Prostate gland (tissue), 2 donors: ENCODE results near the gene S100A6. TPM values are rescaled to one million over a fixed set of nuclear protein-coding genes. Genes with fewer than 3 reads are reported as not detected.

Source experiments
- DNase-seq: peaks from one replicate; pipeline ENCODE4 v3.0.0-alpha.2; 2019; ENCODE audit warnings: low spot score
- H3K27ac ChIP-seq, 2 donors: fragments of 200-600 bp; sonication (generic); 2 replicates each; pipeline ENCODE4 v1.5.1; 2017 to 2019
- H3K27me3 ChIP-seq: fragments of 200-600 bp; sonication (generic); replicated peaks from 2 replicates; pipeline ENCODE4 v1.5.1; 2019; ENCODE audit not compliant: insufficient read depth
- H3K36me3 ChIP-seq, 2 donors: fragments of 200-600 bp; sonication (generic); 1 replicate in 1 of 2; 2 replicates in 1 of 2; pipeline versions ENCODE4 v1.5.1 to v1.8.1; 2017 to 2019
- H3K4me1 ChIP-seq: fragments of 200-600 bp; sonication (generic); replicated peaks from 2 replicates; pipeline ENCODE4 v1.5.1; 2019
- H3K4me3 ChIP-seq, 2 donors: fragments of 200-600 bp; sonication (generic); 2 replicates each; pipeline ENCODE4 v1.5.1; 2017 to 2019
- H3K9me3 ChIP-seq: fragments of 200-600 bp; sonication (generic); 2 replicates; pipeline ENCODE4 v1.5.1; 2017
- POLR2A ChIP-seq: fragments of 450-650 bp; IDR thresholded peaks from one replicate; pipeline ENCODE4 v1.6.1; 2016; ENCODE audit warnings: antibody characterized with exemption, mild to moderate bottlenecking
- POLR2AphosphoS5 ChIP-seq: sonication (generic); formaldehyde crosslinking; IDR thresholded peaks from one replicate; pipeline ENCODE4 v1.6.1; 2017; ENCODE audit warnings: antibody characterized with exemption
- WGBS: methylation state at CpG from one replicate; pipeline ENCODE4 v1.1.5; 2018; 5-methylcytosine and 5-hydroxymethylcytosine counted together
- intact Hi-C: fragments of 100-400 bp; cut with DNase I; formaldehyde crosslinking; loops from one replicate; pipeline ENCODE4 v1.14.2; 2022
- total RNA-seq, 2 donors: library from RNA; depleted of rRNA; stranded (reverse); fragments of >200 nt; gene quantifications; one replicate each; pipeline ENCODE4 v1.1.0, GENCODE V29; 2016
- TF ChIP-seq, protein P1 (sequence below), 4 experiments: fragments of 200-600 bp in 2 of 4; fragments of 450-650 bp in 2 of 4; sonication (generic) in 2 of 4; IDR thresholded peaks; 1 replicate in 3 of 4; 2 replicates in 1 of 4; pipeline ENCODE4 v1.5.1; 2016 to 2019; ENCODE audit warnings: antibody characterized with exemption in 4 of 4, mild to moderate bottlenecking in 2 of 4, moderate library complexity in 2 of 4

The S100A6 gene
- total RNA-seq, 2 donors from 2014 or later = 184 to 279 TPM

DNA sequence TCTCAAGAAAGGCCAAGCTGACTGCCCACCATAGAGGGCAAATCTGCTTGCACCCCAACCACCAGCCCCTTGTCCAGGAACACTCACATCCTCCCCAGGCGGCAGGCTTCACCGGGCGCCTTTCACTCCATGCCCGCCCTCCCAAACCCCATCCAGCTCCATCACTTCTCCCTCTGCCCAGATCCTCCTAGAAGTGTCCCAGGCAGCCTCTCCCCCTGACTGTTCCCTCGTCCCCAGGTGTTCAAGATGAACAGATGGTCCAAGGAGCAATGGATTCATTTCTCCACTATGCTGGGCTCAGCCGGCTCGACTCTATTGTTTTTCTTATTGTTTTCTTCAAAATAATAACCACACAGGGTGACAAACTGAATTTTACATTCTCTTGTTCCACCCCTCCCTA is 22.1 kb downstream of the S100A6 start:
- Histone ChIP-seq H3K9me3 (no peaks in the 10 kb centered on the region), H3K4me1 (no peaks in the 10 kb centered on the region), H3K36me3 (no peaks in the 10 kb centered on the region), H3K27ac (no peak overlapping the region), H3K4me3 (no peak overlapping the region), H3K27me3 (no peaks in the 10 kb centered on the region)
- 96% methylated on average over 7 of the region's 7 CpGs for WGBS
- no peak for DNase-seq
- intact Hi-C loops = loop anchor here (10.0 kb wide), 1 partner anchor 231 kb away; no protein-coding TSS in a partner anchor
- TF ChIP-seq POLR2A (no peak), POLR2AphosphoS5 (no peak)
- TF ChIP-seq, protein P1, sequence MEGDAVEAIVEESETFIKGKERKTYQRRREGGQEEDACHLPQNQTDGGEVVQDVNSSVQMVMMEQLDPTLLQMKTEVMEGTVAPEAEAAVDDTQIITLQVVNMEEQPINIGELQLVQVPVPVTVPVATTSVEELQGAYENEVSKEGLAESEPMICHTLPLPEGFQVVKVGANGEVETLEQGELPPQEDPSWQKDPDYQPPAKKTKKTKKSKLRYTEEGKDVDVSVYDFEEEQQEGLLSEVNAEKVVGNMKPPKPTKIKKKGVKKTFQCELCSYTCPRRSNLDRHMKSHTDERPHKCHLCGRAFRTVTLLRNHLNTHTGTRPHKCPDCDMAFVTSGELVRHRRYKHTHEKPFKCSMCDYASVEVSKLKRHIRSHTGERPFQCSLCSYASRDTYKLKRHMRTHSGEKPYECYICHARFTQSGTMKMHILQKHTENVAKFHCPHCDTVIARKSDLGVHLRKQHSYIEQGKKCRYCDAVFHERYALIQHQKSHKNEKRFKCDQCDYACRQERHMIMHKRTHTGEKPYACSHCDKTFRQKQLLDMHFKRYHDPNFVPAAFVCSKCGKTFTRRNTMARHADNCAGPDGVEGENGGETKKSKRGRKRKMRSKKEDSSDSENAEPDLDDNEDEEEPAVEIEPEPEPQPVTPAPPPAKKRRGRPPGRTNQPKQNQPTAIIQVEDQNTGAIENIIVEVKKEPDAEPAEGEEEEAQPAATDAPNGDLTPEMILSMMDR (IDR thresholded peaks at IDR 0.05) = no peak

DNA sequence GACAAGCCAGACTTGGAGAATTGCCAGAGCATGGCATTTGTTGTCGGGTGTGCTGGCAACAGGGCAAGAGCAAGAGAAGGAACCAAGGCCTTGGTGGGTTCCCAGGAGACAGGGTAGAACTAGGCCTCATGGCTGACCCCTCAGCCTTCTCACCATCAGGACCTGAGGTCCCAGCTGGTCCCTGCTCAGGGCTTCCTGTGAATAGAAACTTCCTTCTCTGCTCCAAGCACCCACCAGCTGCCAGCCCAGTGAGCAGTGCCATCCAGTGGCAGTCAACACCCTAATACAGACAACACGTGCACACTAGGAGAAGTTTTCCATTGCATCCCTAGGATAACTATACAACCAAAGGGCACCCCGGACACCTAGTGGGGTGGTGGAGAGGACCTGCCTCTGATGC is 22.8 kb downstream of the S100A6 start:
- Histone ChIP-seq H3K27me3 (no peaks in the 10 kb centered on the region), H3K27ac (no peak overlapping the region), H3K4me3 (no peak overlapping the region), H3K9me3 (no peaks in the 10 kb centered on the region), H3K36me3 (no peaks in the 10 kb centered on the region), H3K4me1 (no peaks in the 10 kb centered on the region)
- intact Hi-C loops = loop anchor here (10.0 kb wide), 1 partner anchor 232 kb away; no protein-coding TSS in a partner anchor
- DNase-seq = no peak
- WGBS = 66% methylated on average over 3 of the region's 3 CpGs
- TF ChIP-seq, protein P1 (IDR thresholded peaks at IDR 0.05) = no peak
- no peak for TF ChIP-seq POLR2A
- no peak for TF ChIP-seq POLR2AphosphoS5

GRCh38 chr1:153510984-153511410 is 24.8 kb downstream of the S100A6 start:
- TF ChIP-seq, protein P1 (IDR thresholded peaks at IDR 0.05) = peak; percentile 62 to 94 (median 80)
- TF ChIP-seq POLR2AphosphoS5 (peak; percentile 42), POLR2A (no peak)
- no peaks in the 10 kb centered on the region for H3K4me1 ChIP-seq
- H3K27me3 ChIP-seq = no peaks in the 10 kb centered on the region
- intact Hi-C loops = loop anchor here (1.0 to 10.0 kb wide), 3 partner anchors 22 to 234 kb away; no protein-coding TSS in a partner anchor
- no peak overlapping the region for H3K27ac ChIP-seq
- no peaks in the 10 kb centered on the region for H3K36me3 ChIP-seq
- WGBS = 3% methylated on average over 7 of the region's 7 CpGs
- H3K4me3 ChIP-seq = no peak overlapping the region
- DNase-seq = peak; percentile 72
- H3K9me3 ChIP-seq = no peaks in the 10 kb centered on the region

GRCh38 chr1:153509729-153510354 is 25.9 kb downstream of the S100A6 start:
- Histone ChIP-seq H3K9me3 (no peaks in the 10 kb centered on the region), H3K4me1 (no peaks in the 10 kb centered on the region), H3K36me3 (no peaks in the 10 kb centered on the region), H3K4me3 (no peak overlapping the region), H3K27ac (no peak overlapping the region), H3K27me3 (no peaks in the 10 kb centered on the region)
- DNase-seq = no peak
- TF ChIP-seq POLR2AphosphoS5 (no peak), POLR2A (no peak)
- TF ChIP-seq, protein P1 (IDR thresholded peaks at IDR 0.05) = peak in 2 of 4 experiments; percentile 27 to 54
- intact Hi-C loops = loop anchor here (2.0 to 10.0 kb wide), 2 partner anchors 23 to 235 kb away; no protein-coding TSS in a partner anchor
- 77% methylated on average over 4 of the region's 4 CpGs for WGBS

GRCh38 chr1:153509036-153509435 is 26.8 kb downstream of the S100A6 start:
- Histone ChIP-seq H3K4me1 (no peaks in the 10 kb centered on the region), H3K27me3 (no peaks in the 10 kb centered on the region), H3K27ac (no peak overlapping the region), H3K36me3 (no peaks in the 10 kb centered on the region), H3K4me3 (no peak overlapping the region), H3K9me3 (no peaks in the 10 kb centered on the region)
- 92% methylated on average over 3 of the region's 3 CpGs for WGBS
- DNase-seq = no peak
- intact Hi-C loops = no loop called here
- TF ChIP-seq POLR2A (no peak), POLR2AphosphoS5 (no peak)
- TF ChIP-seq, protein P1 (IDR thresholded peaks at IDR 0.05) = no peak
